Activated naive CD4-positive, alpha-beta T cell treated with Interleukin-2 at 50 U/mL for 16 hours (primary cell): ENCODE results near the gene CAMSAP3.

Experiments
- DNase-seq: peaks from one replicate; pipeline ENCODE4 v3.0.0-alpha.2; 2020

The CAMSAP3 gene, protein sequence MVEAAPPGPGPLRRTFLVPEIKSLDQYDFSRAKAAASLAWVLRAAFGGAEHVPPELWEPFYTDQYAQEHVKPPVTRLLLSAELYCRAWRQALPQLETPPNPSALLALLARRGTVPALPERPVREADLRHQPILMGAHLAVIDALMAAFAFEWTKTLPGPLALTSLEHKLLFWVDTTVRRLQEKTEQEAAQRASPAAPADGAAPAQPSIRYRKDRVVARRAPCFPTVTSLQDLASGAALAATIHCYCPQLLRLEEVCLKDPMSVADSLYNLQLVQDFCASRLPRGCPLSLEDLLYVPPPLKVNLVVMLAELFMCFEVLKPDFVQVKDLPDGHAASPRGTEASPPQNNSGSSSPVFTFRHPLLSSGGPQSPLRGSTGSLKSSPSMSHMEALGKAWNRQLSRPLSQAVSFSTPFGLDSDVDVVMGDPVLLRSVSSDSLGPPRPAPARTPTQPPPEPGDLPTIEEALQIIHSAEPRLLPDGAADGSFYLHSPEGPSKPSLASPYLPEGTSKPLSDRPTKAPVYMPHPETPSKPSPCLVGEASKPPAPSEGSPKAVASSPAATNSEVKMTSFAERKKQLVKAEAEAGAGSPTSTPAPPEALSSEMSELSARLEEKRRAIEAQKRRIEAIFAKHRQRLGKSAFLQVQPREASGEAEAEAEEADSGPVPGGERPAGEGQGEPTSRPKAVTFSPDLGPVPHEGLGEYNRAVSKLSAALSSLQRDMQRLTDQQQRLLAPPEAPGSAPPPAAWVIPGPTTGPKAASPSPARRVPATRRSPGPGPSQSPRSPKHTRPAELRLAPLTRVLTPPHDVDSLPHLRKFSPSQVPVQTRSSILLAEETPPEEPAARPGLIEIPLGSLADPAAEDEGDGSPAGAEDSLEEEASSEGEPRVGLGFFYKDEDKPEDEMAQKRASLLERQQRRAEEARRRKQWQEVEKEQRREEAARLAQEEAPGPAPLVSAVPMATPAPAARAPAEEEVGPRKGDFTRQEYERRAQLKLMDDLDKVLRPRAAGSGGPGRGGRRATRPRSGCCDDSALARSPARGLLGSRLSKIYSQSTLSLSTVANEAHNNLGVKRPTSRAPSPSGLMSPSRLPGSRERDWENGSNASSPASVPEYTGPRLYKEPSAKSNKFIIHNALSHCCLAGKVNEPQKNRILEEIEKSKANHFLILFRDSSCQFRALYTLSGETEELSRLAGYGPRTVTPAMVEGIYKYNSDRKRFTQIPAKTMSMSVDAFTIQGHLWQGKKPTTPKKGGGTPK

DNA sequence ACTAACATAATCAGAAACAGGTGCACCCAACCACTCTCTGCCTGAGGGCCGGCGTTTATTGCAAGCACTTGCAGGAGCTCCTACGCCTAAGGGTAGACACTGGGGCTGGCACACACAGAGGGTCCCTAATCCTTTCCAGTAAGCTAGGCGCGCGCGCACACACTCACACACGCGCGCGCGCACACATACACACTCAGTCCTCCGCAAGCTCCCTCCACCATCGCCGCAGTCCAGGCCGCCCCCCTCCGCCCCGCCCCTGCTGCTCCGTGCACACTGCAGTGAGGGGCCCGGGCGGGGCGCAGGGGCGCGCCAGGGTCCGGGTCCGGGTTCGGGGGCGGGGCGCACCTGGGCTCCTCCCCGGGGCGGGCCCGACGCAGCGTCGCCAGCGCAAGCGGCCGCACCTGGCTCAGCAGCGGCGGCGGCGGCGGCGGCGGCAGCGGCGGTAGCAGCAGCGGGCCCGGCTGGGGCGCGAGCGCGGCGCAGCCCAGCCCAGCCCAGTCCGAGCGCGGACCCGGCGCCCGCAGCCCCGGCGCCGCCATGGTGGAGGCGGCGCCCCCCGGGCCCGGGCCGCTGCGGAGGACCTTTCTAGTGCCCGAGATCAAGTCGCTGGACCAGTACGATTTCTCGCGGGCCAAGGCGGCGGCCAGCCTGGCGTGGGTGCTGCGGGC, at the start of gene CAMSAP3:
Gene CAMSAP3, plus strand, starts transcription at position 398 of the 668 bp plus-strand sequence. Its CDS starts 140 bp downstream, at position 538.
- peak; percentile 36 for DNase-seq

DNA sequence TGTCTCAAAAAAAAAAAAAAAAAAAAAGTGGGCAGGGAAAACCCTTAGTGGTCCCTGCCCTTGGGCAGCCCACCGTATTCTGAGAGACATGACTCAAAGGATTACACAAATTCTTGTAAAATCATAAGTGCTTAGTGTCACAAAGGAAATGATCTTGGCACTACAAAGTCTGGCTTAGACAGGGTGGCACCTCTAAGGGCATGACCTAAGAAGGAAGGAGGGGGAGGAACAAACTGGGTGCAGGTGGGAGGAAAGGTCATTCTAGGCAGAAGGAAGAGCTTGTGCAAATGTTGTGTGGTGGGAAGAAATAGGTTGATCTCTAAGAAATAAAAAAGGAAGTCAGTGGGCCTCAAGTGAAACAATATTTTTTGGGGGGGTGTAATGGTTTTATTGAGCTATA, 49.8 kb upstream of the CAMSAP3 start:
- no peak for DNase-seq

DNA sequence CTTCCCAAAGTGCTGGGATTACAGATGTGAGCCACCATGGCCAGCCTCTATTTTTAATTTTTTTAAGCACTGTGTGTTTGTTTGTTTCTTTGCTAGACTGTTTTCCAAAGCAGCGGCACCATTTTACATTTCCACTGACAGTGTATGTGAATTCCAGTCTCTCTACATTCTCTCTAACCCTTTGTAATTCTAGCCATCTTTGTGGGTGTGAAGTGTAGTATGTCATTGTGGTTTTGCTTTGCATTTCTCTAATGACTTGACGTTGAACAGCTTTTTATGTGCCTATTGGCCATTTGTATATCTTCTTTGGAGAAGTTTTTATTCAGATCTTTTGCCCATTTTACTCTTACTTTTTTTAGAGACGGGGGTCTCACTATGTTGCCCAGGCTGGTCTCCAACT, 48.5 kb upstream of the CAMSAP3 start:
- no peak for DNase-seq

DNA sequence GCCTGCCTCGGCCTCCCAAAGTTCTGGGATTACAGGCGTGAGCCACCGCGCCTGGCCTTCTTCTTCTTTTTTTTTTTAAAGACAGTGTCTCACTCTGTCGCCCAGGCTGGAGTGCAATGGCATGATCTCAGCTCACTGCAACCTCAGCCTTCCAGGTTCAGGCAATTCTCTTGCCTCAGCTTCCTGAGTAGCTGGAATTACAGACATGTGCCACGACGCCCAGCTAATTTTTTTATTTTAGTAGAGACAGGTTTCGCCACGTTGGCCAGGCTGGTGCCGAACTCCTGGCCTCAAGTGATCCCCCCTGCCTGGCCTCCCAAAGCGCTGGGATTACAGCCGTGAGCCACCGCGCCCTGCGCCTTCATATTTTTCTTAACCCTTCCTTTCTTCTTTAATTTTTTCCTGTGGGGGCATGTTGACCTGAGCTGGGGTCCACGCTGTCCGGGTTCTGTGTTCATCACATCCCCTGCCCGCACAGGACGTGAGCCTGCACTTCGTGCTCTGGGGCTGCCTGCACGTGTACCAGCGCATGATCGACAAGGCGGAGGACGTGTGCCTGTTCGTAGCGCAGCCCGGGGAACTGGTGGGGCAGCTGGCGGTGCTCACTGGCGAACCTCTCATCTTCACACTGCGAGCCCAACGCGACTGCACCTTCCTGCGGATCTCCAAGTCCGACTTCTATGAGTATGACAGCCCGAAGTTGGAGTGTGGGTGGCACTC, 46.1 kb upstream of the CAMSAP3 start:
- no peak for DNase-seq

DNA sequence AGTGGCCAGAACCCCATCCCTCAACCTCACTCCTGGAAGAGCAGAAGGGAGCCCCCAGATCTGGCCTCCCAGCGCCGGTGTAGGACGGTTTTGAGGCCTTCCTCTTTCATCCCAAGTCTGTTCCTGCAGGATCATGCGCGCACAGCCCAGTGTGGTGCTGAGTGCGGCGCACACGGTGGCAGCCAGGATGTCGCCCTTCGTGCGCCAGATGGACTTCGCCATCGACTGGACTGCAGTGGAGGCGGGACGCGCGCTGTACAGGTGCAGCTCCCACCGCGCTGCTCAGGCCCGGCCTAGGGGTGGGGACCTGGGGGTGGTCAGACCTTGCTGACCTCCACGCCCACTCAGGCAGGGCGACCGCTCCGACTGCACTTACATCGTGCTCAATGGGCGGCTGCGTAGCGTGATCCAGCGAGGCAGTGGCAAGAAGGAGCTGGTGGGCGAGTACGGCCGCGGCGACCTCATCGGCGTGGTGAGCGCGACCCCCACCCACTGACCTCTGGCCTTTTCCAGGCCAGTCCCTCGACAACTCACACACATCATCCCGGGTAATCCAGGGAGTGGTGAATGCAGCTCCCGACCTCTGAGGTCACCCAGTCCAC, 45.4 kb upstream of the CAMSAP3 start:
- no peak for DNase-seq

DNA sequence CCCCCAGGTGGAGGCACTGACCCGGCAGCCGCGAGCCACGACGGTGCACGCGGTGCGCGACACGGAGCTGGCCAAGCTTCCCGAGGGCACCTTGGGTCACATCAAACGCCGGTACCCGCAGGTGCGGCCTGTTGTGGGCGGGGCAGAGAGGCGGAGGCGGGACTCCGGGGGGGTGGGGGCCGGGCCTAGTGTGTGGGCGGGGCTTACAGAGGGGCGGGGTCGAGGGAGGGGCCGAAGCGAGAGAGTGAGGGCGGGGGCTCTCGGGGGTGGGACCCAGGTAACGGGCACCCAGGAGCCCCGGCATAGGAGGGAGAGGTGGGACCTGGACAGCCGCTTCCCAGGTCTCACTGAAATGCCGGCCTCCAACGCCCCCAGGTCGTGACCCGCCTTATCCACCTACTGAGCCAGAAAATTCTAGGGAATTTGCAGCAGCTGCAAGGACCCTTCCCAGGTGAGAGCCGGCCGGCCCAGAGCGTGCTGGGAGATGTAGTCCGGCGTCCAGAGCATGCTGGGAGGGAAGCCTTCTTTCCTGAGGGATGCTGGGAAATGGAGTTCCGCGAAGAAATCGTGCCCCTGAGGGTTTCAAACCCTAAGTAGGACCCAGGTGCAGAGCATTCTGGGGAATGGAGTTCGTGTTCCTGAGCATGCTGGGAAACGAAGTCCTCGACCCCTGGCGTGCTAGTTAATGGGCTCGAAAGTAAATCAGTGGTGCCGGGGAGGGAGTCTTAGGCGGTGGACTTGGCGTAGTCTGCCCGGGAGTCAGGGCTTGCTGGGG, 44.5 kb upstream of the CAMSAP3 start:
- no peak for DNase-seq

DNA sequence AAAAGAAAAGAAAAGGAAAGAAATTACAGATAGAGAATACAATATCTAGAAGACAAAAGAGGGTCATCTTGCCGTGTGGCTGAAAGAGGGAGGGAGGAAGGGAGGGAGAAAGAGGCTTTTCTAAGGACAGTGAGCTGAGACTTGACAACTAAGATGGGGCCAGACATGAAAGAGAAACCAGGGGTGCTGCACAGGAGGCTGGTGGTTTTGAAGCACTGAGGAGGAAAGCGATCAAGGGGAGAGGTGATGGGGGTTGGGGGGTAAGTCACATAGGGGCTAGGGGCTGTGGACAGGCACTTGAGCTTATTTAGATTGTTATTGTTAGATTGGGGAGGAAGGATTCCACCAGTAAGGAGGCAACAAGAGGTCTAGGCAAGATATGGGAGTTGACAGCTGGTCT, 42.9 kb upstream of the CAMSAP3 start:
- DNase-seq = no peak

DNA sequence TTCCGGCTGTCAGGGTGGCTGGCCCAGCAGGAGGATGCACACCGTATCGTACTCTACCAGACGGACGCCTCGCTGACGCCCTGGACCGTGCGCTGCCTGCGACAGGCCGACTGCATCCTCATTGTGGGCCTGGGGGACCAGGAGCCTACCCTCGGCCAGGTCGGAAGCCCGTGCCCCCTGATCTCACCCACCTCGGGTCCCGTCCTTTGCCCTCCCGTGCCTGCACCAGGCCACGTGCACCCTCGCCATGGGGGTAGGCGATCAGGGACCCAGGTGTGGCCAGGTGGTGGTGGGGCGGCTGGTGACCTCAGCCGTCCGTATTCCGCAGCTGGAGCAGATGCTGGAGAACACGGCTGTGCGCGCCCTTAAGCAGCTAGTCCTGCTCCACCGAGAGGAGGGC, 41.1 kb upstream of the CAMSAP3 start:
- DNase-seq = no peak

DNA sequence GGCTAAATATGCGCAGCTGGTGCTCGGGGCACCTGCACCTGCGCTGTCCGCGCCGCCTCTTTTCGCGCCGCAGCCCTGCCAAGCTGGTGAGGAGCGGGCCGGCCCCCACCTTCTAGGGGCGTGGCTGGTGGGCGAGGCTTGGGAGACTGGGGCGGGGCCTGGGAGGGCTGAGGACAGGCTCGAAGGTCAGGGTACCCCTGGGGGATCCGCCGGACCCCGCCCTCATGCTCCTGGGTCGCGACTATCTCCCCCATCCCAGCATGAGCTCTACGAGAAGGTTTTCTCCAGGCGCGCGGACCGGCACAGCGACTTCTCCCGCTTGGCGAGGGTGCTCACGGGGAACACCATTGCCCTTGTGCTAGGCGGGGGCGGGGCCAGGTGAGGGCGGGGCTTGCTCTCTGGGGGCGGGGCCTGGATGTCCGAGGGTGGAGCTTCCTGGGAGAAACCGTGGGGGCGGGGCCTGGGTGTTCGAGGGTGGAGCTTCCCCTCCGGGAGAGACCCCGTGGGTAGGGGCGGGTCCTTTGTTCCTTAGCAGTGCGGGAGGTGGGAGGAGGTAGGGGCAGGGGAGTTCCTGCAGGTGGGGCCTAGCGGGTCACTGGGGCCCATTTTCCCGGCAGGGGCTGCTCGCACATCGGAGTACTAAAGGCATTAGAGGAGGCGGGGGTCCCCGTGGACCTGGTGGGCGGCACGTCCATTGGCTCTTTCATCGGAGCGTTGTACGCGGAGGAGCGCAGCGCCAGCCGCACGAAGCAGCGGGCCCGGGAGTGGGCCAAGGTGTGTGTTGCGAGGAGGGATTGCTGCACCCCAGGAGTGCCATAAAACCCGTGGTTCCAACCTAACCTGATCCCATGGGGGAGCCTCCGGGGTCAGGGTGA, 40.4 kb upstream of the CAMSAP3 start:
- DNase-seq = peak; percentile 6

DNA sequence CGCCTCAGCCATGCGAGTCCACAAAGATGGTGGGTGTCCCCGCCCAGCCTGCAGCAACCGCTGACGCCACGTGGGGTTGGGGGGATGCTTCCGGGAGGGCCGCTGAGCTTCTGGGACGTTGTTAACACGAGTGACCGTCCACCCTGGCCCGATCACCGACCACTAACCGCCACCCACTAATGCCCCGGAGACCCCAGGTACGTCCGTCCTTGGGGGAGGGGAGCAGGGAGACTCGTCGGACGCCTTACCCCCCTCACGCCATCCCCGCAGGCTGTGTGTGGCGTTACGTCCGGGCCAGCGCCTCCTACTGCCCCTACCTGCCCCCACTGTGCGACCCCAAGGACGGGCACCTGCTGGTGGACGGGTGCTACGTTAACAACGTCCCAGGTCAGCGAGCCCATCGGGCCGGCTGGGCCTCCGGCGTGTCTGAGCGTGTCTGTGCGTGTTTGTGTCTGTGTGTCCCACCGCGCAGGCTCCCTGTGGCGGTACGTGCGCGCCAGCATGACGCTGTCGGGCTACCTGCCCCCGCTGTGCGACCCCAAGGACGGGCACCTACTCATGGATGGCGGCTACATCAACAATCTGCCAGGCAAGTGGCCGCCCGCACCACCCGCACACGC, 38.9 kb upstream of the CAMSAP3 start:
- DNase-seq = no peak

DNA sequence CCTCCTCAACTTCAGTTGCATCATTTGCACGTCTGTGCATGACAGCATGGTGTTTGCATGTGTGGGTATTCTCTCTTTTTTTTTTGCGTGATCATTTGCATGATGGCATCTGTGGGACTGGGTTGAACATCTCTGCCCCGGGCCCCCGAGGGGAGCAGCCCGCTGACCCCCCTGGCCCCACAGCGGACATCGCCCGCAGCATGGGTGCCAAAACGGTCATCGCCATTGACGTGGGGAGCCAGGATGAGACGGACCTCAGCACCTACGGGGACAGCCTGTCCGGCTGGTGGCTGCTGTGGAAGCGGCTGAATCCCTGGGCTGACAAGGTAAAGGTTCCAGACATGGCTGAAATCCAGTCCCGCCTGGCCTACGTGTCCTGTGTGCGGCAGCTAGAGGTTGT, 37.0 kb upstream of the CAMSAP3 start:
- DNase-seq = no peak

DNA sequence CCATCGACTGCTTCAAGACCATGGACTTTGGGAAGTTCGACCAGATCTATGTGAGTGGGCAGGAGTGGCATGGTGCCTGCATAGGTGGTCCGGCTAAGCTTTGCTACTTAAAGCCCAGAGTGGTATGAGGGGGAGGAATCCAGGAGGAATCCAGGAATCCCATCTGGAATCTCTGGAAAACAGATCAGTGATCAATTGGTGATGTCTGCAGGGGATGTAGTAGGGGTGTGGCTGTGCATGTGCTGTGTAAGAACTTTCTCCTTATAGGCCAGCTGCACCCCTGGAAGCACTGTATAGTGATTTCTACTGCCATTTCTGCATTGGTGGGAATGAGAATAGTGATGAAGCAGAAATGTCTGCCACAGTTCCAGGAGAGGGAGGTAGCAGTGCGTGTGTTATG, 36.6 kb upstream of the CAMSAP3 start:
- DNase-seq = no peak

DNA sequence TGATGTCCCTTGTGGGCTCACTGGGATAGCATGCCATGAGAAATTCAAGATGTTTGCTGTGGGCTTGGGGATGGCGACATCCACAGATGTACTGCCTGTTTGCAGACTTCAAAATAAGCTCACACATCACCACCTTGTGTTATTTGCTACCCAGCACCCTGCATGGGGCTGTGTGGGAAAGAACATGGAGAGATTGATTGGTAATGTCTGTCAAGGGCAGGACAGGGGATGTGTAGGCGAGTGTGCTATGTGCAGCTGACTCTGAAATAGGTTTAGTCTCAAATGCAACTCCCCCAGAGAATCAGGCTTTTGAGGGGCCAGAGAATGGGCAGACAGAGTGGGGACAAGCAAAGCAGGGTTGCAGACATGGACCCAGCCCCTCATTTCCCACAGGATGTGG, 35.4 kb upstream of the CAMSAP3 start:
- no peak for DNase-seq

DNA sequence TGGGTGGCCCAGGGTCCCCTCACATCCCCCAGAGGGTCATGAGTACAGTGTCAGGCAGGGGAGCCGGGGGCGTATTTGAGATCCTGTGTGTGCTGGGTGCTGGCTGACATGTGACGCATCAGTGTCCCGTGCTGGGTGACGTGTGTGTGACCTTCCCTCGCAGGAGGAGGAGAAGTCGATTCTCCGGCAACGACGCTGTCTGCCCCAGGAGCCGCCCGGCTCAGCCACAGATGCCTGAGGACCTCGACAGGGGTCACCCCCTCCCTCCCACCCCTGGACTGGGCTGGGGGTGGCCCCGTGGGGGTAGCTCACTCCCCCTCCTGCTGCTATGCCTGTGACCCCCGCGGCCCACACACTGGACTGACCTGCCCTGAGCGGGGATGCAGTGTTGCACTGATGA, 34.3 kb upstream of the CAMSAP3 start:
- DNase-seq = no peak

DNA sequence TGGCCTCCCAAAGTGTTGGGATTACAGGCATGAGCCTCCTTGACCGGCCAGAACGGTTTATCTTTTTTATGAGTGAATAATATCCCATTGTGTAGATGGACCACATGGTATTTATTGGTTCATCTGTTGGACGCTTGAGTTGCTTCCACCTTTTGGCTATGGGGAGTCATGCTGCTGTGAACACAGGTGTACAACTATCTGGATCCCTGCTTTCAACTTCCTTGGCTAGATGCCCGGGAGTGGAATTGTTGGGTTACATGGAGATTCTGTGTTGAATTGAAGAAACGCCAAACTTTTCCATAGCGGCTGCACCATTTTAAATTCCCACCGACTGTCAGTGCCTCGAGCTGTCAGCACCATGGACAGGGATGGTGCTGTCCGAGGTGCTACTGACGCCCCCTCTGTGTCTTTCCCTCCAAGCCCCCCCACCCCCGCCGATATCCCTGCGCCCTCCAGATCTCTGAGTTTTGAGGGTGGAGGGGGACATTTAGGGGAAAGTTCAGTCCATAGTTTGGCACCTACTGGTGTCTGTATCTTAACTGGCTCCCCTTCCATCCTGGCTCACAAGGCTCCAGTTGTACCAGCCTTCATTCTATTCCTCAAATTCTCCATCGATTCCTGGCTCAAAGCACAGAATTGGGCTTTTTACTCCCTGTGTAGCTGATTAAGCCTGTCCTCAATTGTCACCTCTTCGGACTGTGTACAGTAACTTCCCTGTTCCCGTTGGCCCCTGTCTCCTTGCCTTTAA, 32.8 kb upstream of the CAMSAP3 start:
- no peak for DNase-seq

DNA sequence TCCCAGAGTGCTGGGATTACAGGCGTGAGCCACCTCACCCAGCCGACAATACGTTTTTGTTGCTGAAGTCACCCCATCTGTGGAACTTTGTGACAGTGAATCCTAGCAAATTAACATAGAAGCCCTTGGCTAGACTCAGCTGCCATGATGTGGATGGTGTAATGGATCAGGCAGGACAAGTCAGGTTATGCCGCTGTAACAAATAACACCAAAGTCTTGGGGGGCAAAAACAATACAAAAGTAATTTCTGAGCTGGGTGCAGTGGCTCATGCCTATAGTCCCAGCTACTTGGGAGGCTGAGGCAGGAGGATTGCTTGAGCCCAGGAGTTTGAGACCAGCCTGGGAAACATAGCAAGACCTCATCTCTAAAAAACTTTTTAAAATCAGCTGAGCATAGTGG, 30.8 kb upstream of the CAMSAP3 start:
- DNase-seq = no peak

DNA sequence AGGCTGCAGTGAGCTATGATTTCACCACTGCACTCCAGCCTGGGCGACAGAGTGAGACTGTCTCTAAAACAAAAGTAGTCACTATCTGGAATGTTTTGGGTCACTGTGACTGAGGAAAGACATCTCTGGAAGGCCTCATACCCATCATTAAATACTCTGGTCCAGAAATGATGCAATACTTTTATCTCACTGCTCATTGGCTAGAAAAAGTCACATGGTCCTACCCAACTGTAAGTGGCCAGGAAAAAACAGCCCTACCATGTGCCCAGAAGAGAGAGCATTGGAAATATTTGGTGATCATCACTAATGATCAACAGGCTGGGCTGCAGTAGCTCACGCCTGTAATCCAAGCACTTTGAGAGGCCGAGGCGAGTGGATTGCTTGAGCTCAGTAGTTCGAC, 30.3 kb upstream of the CAMSAP3 start:
- DNase-seq = no peak

DNA sequence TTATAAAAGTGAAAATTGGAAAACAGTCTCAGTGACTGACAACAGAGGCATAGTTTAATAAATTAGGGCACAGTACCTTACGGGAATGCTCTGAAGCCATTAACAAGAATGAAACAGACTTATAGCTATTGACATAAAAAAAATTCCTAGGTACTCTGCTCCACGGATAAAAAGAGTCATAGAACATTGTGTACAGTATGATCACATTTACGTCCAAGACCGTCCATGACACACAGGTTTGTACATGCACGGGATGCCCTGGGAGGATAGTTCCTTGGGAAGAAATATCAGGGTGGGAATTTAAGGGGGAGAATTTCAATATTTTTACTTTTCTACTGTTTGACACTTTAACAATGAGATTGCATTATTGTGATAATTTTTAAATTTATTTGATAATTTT, 24.9 kb upstream of the CAMSAP3 start:
- DNase-seq = no peak
